ENCODE results near the gene KLRK1.
"Not testable (repeated sequence)": the region's sequence is repeated elsewhere in the genome, so short reads cannot be mapped to it uniquely, and the experiment has no call there.

The KLRK1 gene

GRCh38 chr12:10405294-10405693, 15.5 kb upstream of the KLRK1 start:
- TF ChIP-seq CTCF (IDR thresholded peaks at IDR 0.05; ENCODE audit: low read depth, low read length), result no peak
- DNase-seq (ENCODE audit: extremely low read depth, low read depth), result no peak

- no peak for TF ChIP-seq CTCF (IDR thresholded peaks at IDR 0.05; ENCODE audit: low read depth, low read length)
- no peak for DNase-seq (ENCODE audit: extremely low read depth, low read depth)
Measured at GRCh38 chr12:10404798-10405197, 15.0 kb upstream of the KLRK1 start.

- no peak for DNase-seq (ENCODE audit: extremely low read depth, low read depth)
Measured at GRCh38 chr12:10400829-10401228, 11.0 kb upstream of the KLRK1 start.

GRCh38 chr12:10398168-10398567, 8.3 kb upstream of the KLRK1 start:
- no peak for DNase-seq (ENCODE audit: extremely low read depth, low read depth)
- TF ChIP-seq CTCF (IDR thresholded peaks at IDR 0.05; ENCODE audit: low read depth, low read length), result no peak

More at GRCh38 chr12:10400829-10401228, 11.0 kb upstream of the KLRK1 start:
- TF ChIP-seq CTCF (IDR thresholded peaks at IDR 0.05; ENCODE audit: low read depth, low read length), result no peak

- no peak for TF ChIP-seq CTCF (IDR thresholded peaks at IDR 0.05; ENCODE audit: low read depth, low read length)
- no peak for DNase-seq (ENCODE audit: extremely low read depth, low read depth)
Measured at GRCh38 chr12:10397296-10397695, 7.5 kb upstream of the KLRK1 start.

GRCh38 chr12:10396176-10396575, 6.3 kb upstream of the KLRK1 start:
- DNase-seq (ENCODE audit: extremely low read depth, low read depth), result not testable (repeated sequence)

GRCh38 chr12:10395390-10395998, 5.7 kb upstream of the KLRK1 start:
- peak; percentile 56 for DNase-seq (ENCODE audit: extremely low read depth, low read depth)
- no peak for TF ChIP-seq CTCF (IDR thresholded peaks at IDR 0.05; ENCODE audit: low read depth, low read length)

- not testable (repeated sequence) for DNase-seq (ENCODE audit: extremely low read depth, low read depth)
Measured at GRCh38 chr12:10394531-10395152, 4.8 kb upstream of the KLRK1 start.
